ENCODE data around the gene DMBX1. TPM values are rescaled to one million over a fixed set of nuclear protein-coding genes. Genes with fewer than 3 reads are reported as not detected.

The DMBX1 gene
- total RNA-seq, 1 donor from 2014 or later, result not detected

- intact Hi-C loops (cut with micrococcal nuclease), result no loop called here
- peak overlapping the region; percentile 80 for H3K4me3 Mint-ChIP-seq
- ATAC-seq (ENCODE audit: low read depth) (peak; percentile 10), DNase-seq (no peak)
- peaks cover 9% of the 10 kb centered on the region for H3K4me1 Mint-ChIP-seq
- TF ChIP-seq CTCF (IDR thresholded peaks at IDR 0.05), result no peak
- no peak overlapping the region for H3K27ac Mint-ChIP-seq
- ChIA-PET CTCF (no interaction called here), POLR2A (no interaction called here)
- H3K36me3 Mint-ChIP-seq (ENCODE audit: low read depth), result no peaks in the 10 kb centered on the region
- peaks cover 47% of the 10 kb centered on the region for H3K27me3 Mint-ChIP-seq
- H3K9me3 Mint-ChIP-seq, result no peaks in the 10 kb centered on the region
Observed at GRCh38 chr1:46466477-46467182, 23.0 kb upstream of the DMBX1 start.

- ChIA-PET POLR2A (no interaction called here), CTCF (no interaction called here)
- DNase-seq, result no peak
- Mint-ChIP-seq H3K36me3 (ENCODE audit: low read depth) (no peaks in the 10 kb centered on the region), H3K4me1 (peaks cover 9% of the 10 kb centered on the region), H3K27me3 (peaks cover 45% of the 10 kb centered on the region), H3K27ac (no peak overlapping the region), H3K9me3 (no peaks in the 10 kb centered on the region), H3K4me3 (peak overlapping the region; percentile 80)
- no peak for ATAC-seq (ENCODE audit: low read depth)
- intact Hi-C loops (cut with micrococcal nuclease), result no loop called here
- no peak for TF ChIP-seq CTCF (IDR thresholded peaks at IDR 0.05)
Observed at GRCh38 chr1:46467183-46467504, 22.5 kb upstream of the DMBX1 start.

- CTCF ChIA-PET, result interaction anchor here (1.0 kb wide), 1 partner anchor 23 kb away, joined by 3 read pairs; no protein-coding TSS in a partner anchor
- ATAC-seq (ENCODE audit: low read depth) (no peak), DNase-seq (no peak)
- TF ChIP-seq CTCF (IDR thresholded peaks at IDR 0.05), result no peak
- H3K4me3 Mint-ChIP-seq, result no peak overlapping the region
- H3K4me1 Mint-ChIP-seq, result peaks cover 24% of the 10 kb centered on the region
- peaks cover 29% of the 10 kb centered on the region for H3K27me3 Mint-ChIP-seq
- H3K36me3 Mint-ChIP-seq (ENCODE audit: low read depth), result no peaks in the 10 kb centered on the region
- no peaks in the 10 kb centered on the region for H3K9me3 Mint-ChIP-seq
- POLR2A ChIA-PET, result no interaction called here
- intact Hi-C loops (cut with micrococcal nuclease), result no loop called here
- H3K27ac Mint-ChIP-seq, result no peak overlapping the region
Observed at GRCh38 chr1:46469881-46470280, 19.8 kb upstream of the DMBX1 start.

GRCh38 chr1:46471848-46472492 lies 17.7 kb upstream of the DMBX1 start:
- H3K27ac Mint-ChIP-seq, result no peak overlapping the region

More at GRCh38 chr1:46471848-46472492, 17.7 kb upstream of the DMBX1 start:
- Mint-ChIP-seq H3K4me3 (no peak overlapping the region), H3K27me3 (peaks cover 18% of the 10 kb centered on the region), H3K4me1 (peaks cover 37% of the 10 kb centered on the region), H3K9me3 (no peaks in the 10 kb centered on the region), H3K36me3 (ENCODE audit: low read depth) (no peaks in the 10 kb centered on the region)
- CTCF ChIA-PET, result interaction anchor here (1.0 kb wide), 1 partner anchor 25 kb away, joined by 3 read pairs; no protein-coding TSS in a partner anchor
- ATAC-seq (ENCODE audit: low read depth), result no peak
- POLR2A ChIA-PET, result interaction anchor here (0.7 kb wide), 1 partner anchor 370 kb away, joined by 3 read pairs; no protein-coding TSS in a partner anchor
- intact Hi-C loops (cut with micrococcal nuclease), result no loop called here
- TF ChIP-seq CTCF (IDR thresholded peaks at IDR 0.05), result no peak
- DNase-seq, result no peak

All from activated B cell treated with CpG ODN at 0.5 μM for 24 hours (primary cell).